CD14-positive monocyte (primary cell): ENCODE measurements around the gene CALHM1. TPM values are rescaled to one million over a fixed set of nuclear protein-coding genes. Genes with fewer than 3 reads are reported as not detected.
A peak's percentile ranks its signal among the peaks of the same experiment; 100 is the strongest.

ENCODE experiments used
- DNase-seq, 3 donors: peaks; one replicate each; pipeline ENCODE4 v3.0.0-alpha.2; 2011 to 2022
- H2AFZ ChIP-seq: 2 replicates; pipeline ENCODE4 v1.6.0; 2012; ENCODE audit warnings: mild to moderate bottlenecking, low read depth, low read length, inconsistent platforms; ENCODE audit not compliant: insufficient read depth, poor library complexity, severe bottlenecking
- H3K27ac ChIP-seq, 2 donors: 1 replicate in 1 of 2; 2 replicates in 1 of 2; pipeline ENCODE4 v1.5.1; 2012 to 2013; ENCODE audit warnings: low read length in 2 of 2, control low read depth in 1 of 2, inconsistent platforms in 1 of 2, low read depth in 1 of 2, mild to moderate bottlenecking in 1 of 2
- H3K27me3 ChIP-seq, 2 donors: one replicate each; pipeline versions ENCODE4 v1.6.0 to v1.6.1; 2011 to 2013; ENCODE audit warnings: low read length in 2 of 2; ENCODE audit not compliant: control insufficient read depth in 2 of 2, insufficient read depth in 2 of 2
- H3K36me3 ChIP-seq, 2 donors: replicated peaks in 1 of 2; 1 replicate in 1 of 2; 2 replicates in 1 of 2; pipeline versions ENCODE4 v1.5.1 to v1.6.1; 2012 to 2013; ENCODE audit warnings: low read length in 2 of 2, control low read depth in 1 of 2, inconsistent platforms in 1 of 2, mild to moderate bottlenecking in 1 of 2; ENCODE audit not compliant: insufficient read depth in 2 of 2, control insufficient read depth in 1 of 2
- H3K4me1 ChIP-seq, 2 donors: 1 replicate in 1 of 2; 2 replicates in 1 of 2; pipeline versions ENCODE4 v1.5.1 to v1.6.1; 2012 to 2013; ENCODE audit warnings: low read length in 2 of 2, control low read depth in 1 of 2, inconsistent platforms in 1 of 2, mild to moderate bottlenecking in 1 of 2, moderate library complexity in 1 of 2; ENCODE audit not compliant: insufficient read depth in 2 of 2, control insufficient read depth in 1 of 2
- H3K4me2 ChIP-seq: replicated peaks from 2 replicates; pipeline ENCODE3; 2012; ENCODE audit warnings: low read length, moderate library complexity, mild to moderate bottlenecking; ENCODE audit not compliant: poor library complexity, severe bottlenecking; ENCODE audit errors: extremely low read depth
- H3K4me3 ChIP-seq, 3 experiments: fragments of 200-600 bp in 1 of 3; sonication (generic) in 1 of 3; replicated peaks in 1 of 3; 1 replicate in 2 of 3; 2 replicates in 1 of 3; pipeline ENCODE4 v1.5.1; 2011 to 2013; ENCODE audit warnings: low read length in 3 of 3, mild to moderate bottlenecking in 3 of 3, control low read depth in 2 of 3, low read depth in 2 of 3, inconsistent platforms in 1 of 3, moderate library complexity in 1 of 3
- H3K79me2 ChIP-seq: 2 replicates; pipeline ENCODE4 v1.6.0; 2012; ENCODE audit warnings: mild to moderate bottlenecking, control low read depth, inconsistent platforms, low read length, moderate library complexity; ENCODE audit not compliant: insufficient read depth
- H3K9ac ChIP-seq: 2 replicates; pipeline ENCODE4 v1.6.0; 2017; ENCODE audit warnings: low read length, mild to moderate bottlenecking; ENCODE audit not compliant: insufficient read depth, poor library complexity, severe bottlenecking
- H3K9me3 ChIP-seq, 2 donors: replicated peaks in 1 of 2; 1 replicate in 1 of 2; 2 replicates in 1 of 2; pipeline versions ENCODE4 v1.5.1 to v1.6.1; 2012 to 2013; ENCODE audit warnings: low read length in 2 of 2, control low read depth in 1 of 2; ENCODE audit not compliant: control insufficient read depth in 1 of 2, insufficient read depth in 1 of 2
- H4K20me1 ChIP-seq: 2 replicates; pipeline ENCODE4 v1.6.0; 2012; ENCODE audit warnings: mild to moderate bottlenecking, low read length, control low read depth, moderate library complexity; ENCODE audit not compliant: insufficient read depth
- H3K27ac Mint-ChIP-seq, 7 donors: one replicate each; pipeline ENCODE4 v1.8.0; 2020; ENCODE audit warnings: mild to moderate bottlenecking in 7 of 7, mixed read lengths in 7 of 7, moderate library complexity in 6 of 7, inconsistent platforms in 2 of 7
- H3K27me3 Mint-ChIP-seq, 3 donors: one replicate each; pipeline ENCODE4 v1.8.0; 2021 to 2022; ENCODE audit warnings: low read depth in 3 of 3, mild to moderate bottlenecking in 3 of 3, mixed read lengths in 3 of 3, moderate library complexity in 3 of 3, inconsistent platforms in 1 of 3
- H3K36me3 Mint-ChIP-seq, 2 donors: one replicate each; pipeline ENCODE4 v1.8.0; 2020; ENCODE audit warnings: mixed read lengths in 2 of 2, inconsistent platforms in 1 of 2, mild to moderate bottlenecking in 1 of 2
- H3K4me1 Mint-ChIP-seq: one replicate; pipeline ENCODE4 v1.8.0; 2020; ENCODE audit warnings: mild to moderate bottlenecking, mixed read lengths
- H3K4me3 Mint-ChIP-seq, 2 donors: one replicate each; pipeline ENCODE4 v1.8.0; 2020; ENCODE audit warnings: mild to moderate bottlenecking in 2 of 2, mixed read lengths in 2 of 2, moderate library complexity in 1 of 2
- H3K9me3 Mint-ChIP-seq, 7 donors: one replicate each; pipeline ENCODE4 v1.8.0; 2020 to 2022; ENCODE audit warnings: mixed read lengths in 7 of 7, mild to moderate bottlenecking in 6 of 7, moderate library complexity in 6 of 7, inconsistent platforms in 2 of 7
- WGBS: methylation state at CpG from one replicate; pipeline ENCODE4 v1.1.5; 2013; ENCODE audit warnings: missing lambda C conversion rate; ENCODE audit not compliant: insufficient coverage; 5-methylcytosine and 5-hydroxymethylcytosine counted together
- intact Hi-C, 2 donors: fragments of 100-400 bp; cut with micrococcal nuclease; formaldehyde crosslinking; loops; one replicate each; pipeline versions ENCODE4 v1.15.0 to v1.15.1; 2023
- polyA plus RNA-seq, 3 donors: library from polyadenylated mRNA; depleted of rRNA in 1 of 3; unstranded in 2 of 3; stranded (reverse) in 1 of 3; fragments of 300-500 nt in 2 of 3; fragments of >200 nt in 1 of 3; fragmentation: Illumina TruSeq in 2 of 3; gene quantifications; 1 replicate in 2 of 3; 2 replicates in 1 of 3; pipeline ENCODE4 v1.2.3, GENCODE V29; 2012 to 2021
- TF ChIP-seq, protein P1 (sequence below): fragments of 200-600 bp; IDR thresholded peaks from one replicate; pipeline ENCODE4 v1.8.0; 2022; ENCODE audit warnings: antibody characterized with exemption, mild to moderate bottlenecking

Gene CALHM1
- polyA plus RNA-seq, 3 donors, result not detected

- Histone ChIP-seq H3K27ac (no peak overlapping the region), H3K9ac (no peak overlapping the region), H3K27me3 (no peaks in the 10 kb centered on the region), H4K20me1 (no peaks in the 10 kb centered on the region), H3K79me2 (no peaks in the 10 kb centered on the region), H3K4me2 (no peak overlapping the region), H3K4me3 (no peak overlapping the region), H3K9me3 (no peaks in the 10 kb centered on the region), H2AFZ (no peak overlapping the region), H3K36me3 (no peaks in the 10 kb centered on the region), H3K4me1 (peaks cover 45 to 55% of the 10 kb centered on the region in 2 donors)
- 58% methylated on average over 2 of the region's 4 CpGs for WGBS
- intact Hi-C loops, result no loop called here
- DNase-seq, result no peak
- H3K27me3 Mint-ChIP-seq, result peaks cover 0 to 3% (median 2%) of the 10 kb centered on the region in 3 donors
- H3K4me3 Mint-ChIP-seq, result no peak overlapping the region
- H3K36me3 Mint-ChIP-seq, result peaks cover 0 to 2% of the 10 kb centered on the region in 2 donors
- peaks cover 51% of the 10 kb centered on the region for H3K4me1 Mint-ChIP-seq
- H3K9me3 Mint-ChIP-seq, result peaks cover 0 to 2% (median 0%) of the 10 kb centered on the region in 7 donors
- TF ChIP-seq, protein P1, sequence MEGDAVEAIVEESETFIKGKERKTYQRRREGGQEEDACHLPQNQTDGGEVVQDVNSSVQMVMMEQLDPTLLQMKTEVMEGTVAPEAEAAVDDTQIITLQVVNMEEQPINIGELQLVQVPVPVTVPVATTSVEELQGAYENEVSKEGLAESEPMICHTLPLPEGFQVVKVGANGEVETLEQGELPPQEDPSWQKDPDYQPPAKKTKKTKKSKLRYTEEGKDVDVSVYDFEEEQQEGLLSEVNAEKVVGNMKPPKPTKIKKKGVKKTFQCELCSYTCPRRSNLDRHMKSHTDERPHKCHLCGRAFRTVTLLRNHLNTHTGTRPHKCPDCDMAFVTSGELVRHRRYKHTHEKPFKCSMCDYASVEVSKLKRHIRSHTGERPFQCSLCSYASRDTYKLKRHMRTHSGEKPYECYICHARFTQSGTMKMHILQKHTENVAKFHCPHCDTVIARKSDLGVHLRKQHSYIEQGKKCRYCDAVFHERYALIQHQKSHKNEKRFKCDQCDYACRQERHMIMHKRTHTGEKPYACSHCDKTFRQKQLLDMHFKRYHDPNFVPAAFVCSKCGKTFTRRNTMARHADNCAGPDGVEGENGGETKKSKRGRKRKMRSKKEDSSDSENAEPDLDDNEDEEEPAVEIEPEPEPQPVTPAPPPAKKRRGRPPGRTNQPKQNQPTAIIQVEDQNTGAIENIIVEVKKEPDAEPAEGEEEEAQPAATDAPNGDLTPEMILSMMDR, result no peak
- peak overlapping the region in 1 of 7 donors; percentile 12 for H3K27ac Mint-ChIP-seq
Observed at GRCh38 chr10:103463499-103463898, 4.8 kb upstream of the CALHM1 start.

DNA sequence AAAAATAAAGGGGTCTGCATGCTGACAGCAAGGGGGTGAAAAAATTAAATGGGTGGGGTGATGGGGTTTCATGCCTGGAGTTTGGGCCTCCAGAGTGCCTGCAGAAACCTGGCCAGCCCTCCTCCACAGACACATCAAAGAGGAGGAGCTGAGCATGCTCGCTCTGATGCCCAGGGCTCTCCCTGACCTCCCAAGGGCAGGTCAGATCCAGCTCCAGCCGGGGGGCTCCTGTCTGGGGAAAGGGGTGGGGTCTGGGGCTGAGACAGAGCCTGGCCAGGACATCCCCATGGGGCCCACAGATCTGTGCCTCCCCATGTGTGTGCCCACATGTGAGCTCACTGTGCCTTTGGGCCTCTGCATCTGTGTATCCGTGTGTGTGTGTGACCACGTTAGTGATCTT is 915 bp upstream of the CALHM1 start:
- peaks cover 0 to 2% (median 0%) of the 10 kb centered on the region in 7 donors for H3K9me3 Mint-ChIP-seq
- Histone ChIP-seq H3K4me3 (no peak overlapping the region), H3K79me2 (no peaks in the 10 kb centered on the region), H3K36me3 (no peaks in the 10 kb centered on the region), H3K4me1 (peaks cover 10 to 20% of the 10 kb centered on the region in 2 donors), H3K4me2 (no peak overlapping the region), H3K27ac (no peak overlapping the region), H3K27me3 (no peaks in the 10 kb centered on the region), H3K9me3 (no peaks in the 10 kb centered on the region), H3K9ac (no peak overlapping the region), H4K20me1 (no peaks in the 10 kb centered on the region), H2AFZ (no peak overlapping the region)
- no peak for DNase-seq
- H3K27me3 Mint-ChIP-seq, result peaks cover 0 to 3% (median 0%) of the 10 kb centered on the region in 3 donors
- no peak overlapping the region for H3K27ac Mint-ChIP-seq
- peaks cover 0 to 2% of the 10 kb centered on the region in 2 donors for H3K36me3 Mint-ChIP-seq
- no peak overlapping the region for H3K4me3 Mint-ChIP-seq
- intact Hi-C loops, result no loop called here
- TF ChIP-seq, protein P1, result no peak
- WGBS, result 92% methylated on average over 3 of the region's 4 CpGs
- peaks cover 14% of the 10 kb centered on the region for H3K4me1 Mint-ChIP-seq
